Measurements from ENCODE around the gene ZNF90.
"Not testable (repeated sequence)": the region's sequence is repeated elsewhere in the genome, so short reads cannot be mapped to it uniquely, and the experiment has no call there.

DNA sequence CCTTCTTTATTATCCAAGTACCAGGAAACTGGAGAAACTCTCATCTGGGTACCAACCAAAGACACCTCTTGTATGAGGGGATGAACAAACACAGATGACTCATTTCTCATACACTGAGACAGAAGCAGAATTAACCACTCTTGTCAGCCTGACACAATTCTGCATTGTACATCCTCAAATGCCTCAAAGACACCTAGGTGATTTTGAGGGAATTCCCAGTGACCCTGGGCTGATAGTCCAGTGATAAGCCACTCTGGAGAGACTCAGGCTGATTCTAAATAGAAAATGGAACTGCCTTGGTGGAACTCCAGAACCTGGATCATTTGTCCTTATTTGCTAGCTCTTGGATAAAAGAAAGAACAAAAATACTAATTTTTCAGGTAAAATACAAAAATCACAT, 19.1 kb upstream of the ZNF90 start:
- TF ChIP-seq NFYB (CRISPR knock-in tag; conservative IDR thresholded peaks at IDR 0.05; ENCODE audit: low read depth); CBFB (CRISPR knock-in tag; IDR thresholded peaks at IDR 0.05; ENCODE audit: low read depth); CREB1 (CRISPR knock-in tag; IDR thresholded peaks at IDR 0.05); JUN (CRISPR knock-in tag; IDR thresholded peaks at IDR 0.05); ZNF317 (CRISPR knock-in tag; IDR thresholded peaks at IDR 0.05; ENCODE audit: borderline replicate concordance, low read depth); TCF7 (CRISPR knock-in tag; IDR thresholded peaks at IDR 0.05; ENCODE audit: low read depth); JAZF1 (CRISPR knock-in tag; IDR thresholded peaks at IDR 0.05): not testable (repeated sequence)
- TF ChIP-seq, protein P1, sequence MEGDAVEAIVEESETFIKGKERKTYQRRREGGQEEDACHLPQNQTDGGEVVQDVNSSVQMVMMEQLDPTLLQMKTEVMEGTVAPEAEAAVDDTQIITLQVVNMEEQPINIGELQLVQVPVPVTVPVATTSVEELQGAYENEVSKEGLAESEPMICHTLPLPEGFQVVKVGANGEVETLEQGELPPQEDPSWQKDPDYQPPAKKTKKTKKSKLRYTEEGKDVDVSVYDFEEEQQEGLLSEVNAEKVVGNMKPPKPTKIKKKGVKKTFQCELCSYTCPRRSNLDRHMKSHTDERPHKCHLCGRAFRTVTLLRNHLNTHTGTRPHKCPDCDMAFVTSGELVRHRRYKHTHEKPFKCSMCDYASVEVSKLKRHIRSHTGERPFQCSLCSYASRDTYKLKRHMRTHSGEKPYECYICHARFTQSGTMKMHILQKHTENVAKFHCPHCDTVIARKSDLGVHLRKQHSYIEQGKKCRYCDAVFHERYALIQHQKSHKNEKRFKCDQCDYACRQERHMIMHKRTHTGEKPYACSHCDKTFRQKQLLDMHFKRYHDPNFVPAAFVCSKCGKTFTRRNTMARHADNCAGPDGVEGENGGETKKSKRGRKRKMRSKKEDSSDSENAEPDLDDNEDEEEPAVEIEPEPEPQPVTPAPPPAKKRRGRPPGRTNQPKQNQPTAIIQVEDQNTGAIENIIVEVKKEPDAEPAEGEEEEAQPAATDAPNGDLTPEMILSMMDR (IDR thresholded peaks at IDR 0.05): not testable (repeated sequence)
- TF ChIP-seq, protein P2, sequence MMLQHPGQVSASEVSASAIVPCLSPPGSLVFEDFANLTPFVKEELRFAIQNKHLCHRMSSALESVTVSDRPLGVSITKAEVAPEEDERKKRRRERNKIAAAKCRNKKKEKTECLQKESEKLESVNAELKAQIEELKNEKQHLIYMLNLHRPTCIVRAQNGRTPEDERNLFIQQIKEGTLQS (CRISPR knock-in tag; conservative IDR thresholded peaks at IDR 0.05): not testable (repeated sequence)
- TF ChIP-seq, protein P3, sequence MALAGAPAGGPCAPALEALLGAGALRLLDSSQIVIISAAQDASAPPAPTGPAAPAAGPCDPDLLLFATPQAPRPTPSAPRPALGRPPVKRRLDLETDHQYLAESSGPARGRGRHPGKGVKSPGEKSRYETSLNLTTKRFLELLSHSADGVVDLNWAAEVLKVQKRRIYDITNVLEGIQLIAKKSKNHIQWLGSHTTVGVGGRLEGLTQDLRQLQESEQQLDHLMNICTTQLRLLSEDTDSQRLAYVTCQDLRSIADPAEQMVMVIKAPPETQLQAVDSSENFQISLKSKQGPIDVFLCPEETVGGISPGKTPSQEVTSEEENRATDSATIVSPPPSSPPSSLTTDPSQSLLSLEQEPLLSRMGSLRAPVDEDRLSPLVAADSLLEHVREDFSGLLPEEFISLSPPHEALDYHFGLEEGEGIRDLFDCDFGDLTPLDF (CRISPR knock-in tag; IDR thresholded peaks at IDR 0.05): not testable (repeated sequence)
- TF ChIP-seq, protein P4, sequence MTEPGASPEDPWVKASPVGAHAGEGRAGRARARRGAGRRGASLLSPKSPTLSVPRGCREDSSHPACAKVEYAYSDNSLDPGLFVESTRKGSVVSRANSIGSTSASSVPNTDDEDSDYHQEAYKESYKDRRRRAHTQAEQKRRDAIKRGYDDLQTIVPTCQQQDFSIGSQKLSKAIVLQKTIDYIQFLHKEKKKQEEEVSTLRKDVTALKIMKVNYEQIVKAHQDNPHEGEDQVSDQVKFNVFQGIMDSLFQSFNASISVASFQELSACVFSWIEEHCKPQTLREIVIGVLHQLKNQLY (CRISPR knock-in tag; IDR thresholded peaks at IDR 0.05): not testable (repeated sequence)
- TF ChIP-seq, protein P5, sequence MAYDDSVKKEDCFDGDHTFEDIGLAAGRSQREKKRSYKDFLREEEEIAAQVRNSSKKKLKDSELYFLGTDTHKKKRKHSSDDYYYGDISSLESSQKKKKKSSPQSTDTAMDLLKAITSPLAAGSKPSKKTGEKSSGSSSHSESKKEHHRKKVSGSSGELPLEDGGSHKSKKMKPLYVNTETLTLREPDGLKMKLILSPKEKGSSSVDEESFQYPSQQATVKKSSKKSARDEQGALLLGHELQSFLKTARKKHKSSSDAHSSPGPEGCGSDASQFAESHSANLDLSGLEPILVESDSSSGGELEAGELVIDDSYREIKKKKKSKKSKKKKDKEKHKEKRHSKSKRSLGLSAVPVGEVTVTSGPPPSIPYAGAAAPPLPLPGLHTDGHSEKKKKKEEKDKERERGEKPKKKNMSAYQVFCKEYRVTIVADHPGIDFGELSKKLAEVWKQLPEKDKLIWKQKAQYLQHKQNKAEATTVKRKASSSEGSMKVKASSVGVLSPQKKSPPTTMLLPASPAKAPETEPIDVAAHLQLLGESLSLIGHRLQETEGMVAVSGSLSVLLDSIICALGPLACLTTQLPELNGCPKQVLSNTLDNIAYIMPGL (CRISPR knock-in tag; IDR thresholded peaks at IDR 0.05): not testable (repeated sequence)
- TF ChIP-seq, protein P6, sequence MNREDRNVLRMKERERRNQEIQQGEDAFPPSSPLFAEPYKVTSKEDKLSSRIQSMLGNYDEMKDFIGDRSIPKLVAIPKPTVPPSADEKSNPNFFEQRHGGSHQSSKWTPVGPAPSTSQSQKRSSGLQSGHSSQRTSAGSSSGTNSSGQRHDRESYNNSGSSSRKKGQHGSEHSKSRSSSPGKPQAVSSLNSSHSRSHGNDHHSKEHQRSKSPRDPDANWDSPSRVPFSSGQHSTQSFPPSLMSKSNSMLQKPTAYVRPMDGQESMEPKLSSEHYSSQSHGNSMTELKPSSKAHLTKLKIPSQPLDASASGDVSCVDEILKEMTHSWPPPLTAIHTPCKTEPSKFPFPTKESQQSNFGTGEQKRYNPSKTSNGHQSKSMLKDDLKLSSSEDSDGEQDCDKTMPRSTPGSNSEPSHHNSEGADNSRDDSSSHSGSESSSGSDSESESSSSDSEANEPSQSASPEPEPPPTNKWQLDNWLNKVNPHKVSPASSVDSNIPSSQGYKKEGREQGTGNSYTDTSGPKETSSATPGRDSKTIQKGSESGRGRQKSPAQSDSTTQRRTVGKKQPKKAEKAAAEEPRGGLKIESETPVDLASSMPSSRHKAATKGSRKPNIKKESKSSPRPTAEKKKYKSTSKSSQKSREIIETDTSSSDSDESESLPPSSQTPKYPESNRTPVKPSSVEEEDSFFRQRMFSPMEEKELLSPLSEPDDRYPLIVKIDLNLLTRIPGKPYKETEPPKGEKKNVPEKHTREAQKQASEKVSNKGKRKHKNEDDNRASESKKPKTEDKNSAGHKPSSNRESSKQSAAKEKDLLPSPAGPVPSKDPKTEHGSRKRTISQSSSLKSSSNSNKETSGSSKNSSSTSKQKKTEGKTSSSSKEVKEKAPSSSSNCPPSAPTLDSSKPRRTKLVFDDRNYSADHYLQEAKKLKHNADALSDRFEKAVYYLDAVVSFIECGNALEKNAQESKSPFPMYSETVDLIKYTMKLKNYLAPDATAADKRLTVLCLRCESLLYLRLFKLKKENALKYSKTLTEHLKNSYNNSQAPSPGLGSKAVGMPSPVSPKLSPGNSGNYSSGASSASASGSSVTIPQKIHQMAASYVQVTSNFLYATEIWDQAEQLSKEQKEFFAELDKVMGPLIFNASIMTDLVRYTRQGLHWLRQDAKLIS (CRISPR knock-in tag; IDR thresholded peaks at IDR 0.05; ENCODE audit: borderline replicate concordance): not testable (repeated sequence)
